GM18502 (cell line): ENCODE results near the gene SERPINB7.

ENCODE experiments used
- ATAC-seq: cut with Tn5 transposase; IDR thresholded peaks from one replicate; pipeline ENCODE4 v1.9.1; 2021; ENCODE audit warnings: mild to moderate bottlenecking; ENCODE audit not compliant: unreplicated experiment, poor library complexity

The SERPINB7 gene

DNA sequence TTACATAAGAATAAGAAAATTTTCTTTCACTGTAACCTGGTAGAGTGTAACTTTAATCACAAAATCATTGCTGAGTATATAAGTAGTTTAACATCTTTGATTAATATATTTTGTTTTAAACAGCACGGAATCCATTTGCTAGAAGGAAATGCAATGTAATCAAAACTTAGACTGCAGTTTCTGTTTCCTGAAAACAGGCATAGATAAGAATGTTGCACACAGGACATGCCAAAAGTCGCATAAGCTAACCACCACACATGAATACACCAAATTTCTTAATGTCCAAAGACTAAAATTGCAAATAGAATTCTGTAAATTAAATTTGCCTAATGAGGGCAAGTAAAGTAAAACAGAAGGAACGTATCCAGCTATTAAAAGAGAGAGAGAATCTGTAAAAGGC, 61.2 kb downstream of the SERPINB7 start:
- ATAC-seq = no peak

DNA sequence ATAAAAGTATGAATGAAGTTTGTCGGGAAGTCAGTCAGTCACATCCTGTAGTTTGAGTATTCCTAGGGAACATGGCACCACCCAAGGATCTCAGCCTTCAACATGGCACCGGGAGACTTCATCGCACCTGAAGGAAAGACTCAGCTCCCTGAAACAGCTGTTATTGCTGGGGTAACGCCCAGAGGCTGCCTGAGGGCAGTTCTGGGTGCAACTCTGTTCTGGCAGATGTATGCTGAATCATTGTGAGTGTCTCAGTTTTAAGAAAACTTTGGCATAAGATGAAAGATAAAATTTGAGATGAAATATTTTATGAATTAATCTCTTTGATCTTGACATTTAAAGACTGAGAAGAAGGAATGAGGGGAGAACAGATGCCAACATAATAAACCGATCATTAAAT, 62.4 kb downstream of the SERPINB7 start:
- ATAC-seq = no peak

DNA sequence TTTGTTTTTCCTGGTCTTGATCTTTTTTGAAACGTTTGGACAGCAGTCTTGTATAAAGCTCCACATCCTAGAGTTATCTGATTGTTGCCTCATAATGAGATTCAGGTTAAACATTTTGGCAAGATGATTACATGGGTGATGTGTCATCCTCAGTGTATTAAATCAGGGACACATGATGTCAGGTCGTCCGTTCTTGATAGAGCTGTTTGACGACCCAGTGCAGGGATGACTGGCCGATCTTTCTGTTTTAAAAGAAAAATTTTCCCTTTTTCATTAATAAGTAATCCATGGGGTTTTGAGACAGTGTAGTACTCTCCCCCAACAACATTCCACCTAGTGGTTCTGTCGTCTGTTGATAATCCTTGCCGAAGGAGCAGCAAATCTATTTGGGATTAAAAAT, 67.8 kb downstream of the SERPINB7 start:
- no peak for ATAC-seq

DNA sequence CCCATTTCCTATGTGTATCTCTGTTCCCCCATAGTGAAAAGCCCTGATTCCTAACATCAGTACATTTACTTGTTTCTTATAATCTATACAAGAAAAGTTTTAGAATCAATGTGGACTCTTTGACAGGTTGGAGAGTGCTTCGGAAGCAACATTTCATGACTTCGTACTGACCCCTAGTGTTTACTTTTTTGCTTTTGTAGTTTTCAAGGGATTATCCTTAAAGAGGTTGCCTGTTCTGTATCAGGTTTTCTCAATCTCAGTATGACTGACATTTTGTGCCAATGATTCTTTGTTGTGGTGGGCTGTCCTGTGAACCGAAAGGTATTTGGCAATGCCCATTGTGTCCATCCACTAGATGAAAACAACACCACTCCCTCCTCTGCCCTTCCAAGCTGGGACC, 69.0 kb downstream of the SERPINB7 start:
- peak; percentile 61 for ATAC-seq

- no peak for ATAC-seq
Measured at GRCh38 chr18:63848159-63848558, 72.9 kb downstream of the SERPINB7 start.

DNA sequence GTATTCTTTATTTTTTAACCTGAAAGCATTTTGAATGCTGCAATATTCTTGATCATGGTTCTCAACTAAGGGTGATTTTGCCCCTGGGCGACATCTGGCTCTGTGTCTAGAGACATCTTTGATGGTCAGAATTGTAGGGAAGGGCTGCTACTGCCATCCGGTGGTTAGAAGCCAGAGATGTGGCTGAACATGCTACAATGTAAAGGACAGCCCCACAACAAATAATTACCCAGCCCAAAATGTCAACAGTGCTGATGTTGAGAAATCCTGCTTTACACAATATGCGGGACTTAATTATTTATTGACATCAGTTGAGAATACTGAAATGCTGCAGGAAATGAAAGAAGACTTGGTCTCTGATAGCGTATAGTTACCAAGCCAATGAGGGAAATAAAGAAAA, 74.8 kb downstream of the SERPINB7 start:
- ATAC-seq = peak; percentile 81

DNA sequence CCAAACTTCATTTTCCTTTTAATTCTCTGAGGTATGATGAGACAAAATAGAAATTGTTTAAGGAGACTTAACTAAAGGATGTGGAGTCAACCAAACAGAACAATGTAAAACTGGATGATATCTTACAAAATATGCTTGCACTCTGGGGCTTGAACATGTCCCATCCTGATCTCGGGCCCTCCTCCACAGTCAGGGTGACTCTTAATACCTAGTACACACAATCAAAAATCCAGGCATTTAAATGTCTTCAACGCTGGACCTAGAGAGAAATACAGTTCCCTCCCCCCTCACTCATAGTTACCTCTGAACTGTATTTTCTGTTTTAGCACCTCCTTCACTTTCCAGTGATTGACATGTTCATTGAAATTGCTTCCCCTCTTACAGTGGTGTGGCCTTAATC, 75.4 kb downstream of the SERPINB7 start:
- no peak for ATAC-seq
